ENCODE measurements around the gene RNF227.

The RNF227 gene

GRCh38 chr17:7944326-7944725 lies 28.2 kb upstream of the RNF227 start:
- TF ChIP-seq CTCF (IDR thresholded peaks at IDR 0.05; ENCODE audit: low read depth, low read length) (no peak), MYC (IDR thresholded peaks at IDR 0.05; ENCODE audit: low read depth, low read length) (no peak), POLR2A (IDR thresholded peaks at IDR 0.05; ENCODE audit: extremely low read depth, insufficient read length) (no peak)
- TF ChIP-seq, protein P1, sequence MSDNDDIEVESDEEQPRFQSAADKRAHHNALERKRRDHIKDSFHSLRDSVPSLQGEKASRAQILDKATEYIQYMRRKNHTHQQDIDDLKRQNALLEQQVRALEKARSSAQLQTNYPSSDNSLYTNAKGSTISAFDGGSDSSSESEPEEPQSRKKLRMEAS (IDR thresholded peaks at IDR 0.05; ENCODE audit: low read depth, low read length), result no peak
- H3K4me3 ChIP-seq (ENCODE audit: low read depth, low read length), result no peak overlapping the region
- no peak for DNase-seq (ENCODE audit: low read depth)

DNA sequence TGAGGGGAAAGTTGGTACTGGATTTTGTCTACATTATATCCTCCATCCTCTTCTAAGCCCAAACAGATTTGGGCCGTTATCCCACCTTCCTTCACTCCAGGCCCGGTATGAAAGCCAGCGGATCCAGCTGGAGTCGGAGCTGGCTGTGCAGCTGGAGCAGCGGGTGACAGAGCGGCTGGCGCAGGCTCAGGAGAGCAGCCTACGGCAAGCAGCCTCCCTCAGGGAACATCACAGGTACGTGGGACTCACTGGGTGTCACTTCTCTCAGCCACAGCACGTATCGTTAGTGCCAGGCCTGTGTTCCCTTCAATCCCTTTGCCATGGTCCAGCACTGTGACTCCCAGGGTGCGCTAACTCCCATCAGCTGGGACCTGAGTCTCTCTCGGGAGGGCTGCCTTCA lies 27.2 kb upstream of the RNF227 start:
- no peak for DNase-seq (ENCODE audit: low read depth)
- TF ChIP-seq CTCF (IDR thresholded peaks at IDR 0.05; ENCODE audit: low read depth, low read length), result no peak
- TF ChIP-seq, protein P1 (IDR thresholded peaks at IDR 0.05; ENCODE audit: low read depth, low read length), result no peak
- no peak for TF ChIP-seq POLR2A (IDR thresholded peaks at IDR 0.05; ENCODE audit: extremely low read depth, insufficient read length)
- TF ChIP-seq MYC (IDR thresholded peaks at IDR 0.05; ENCODE audit: low read depth, low read length), result no peak
- no peak overlapping the region for H3K4me3 ChIP-seq (ENCODE audit: low read depth, low read length)

DNA sequence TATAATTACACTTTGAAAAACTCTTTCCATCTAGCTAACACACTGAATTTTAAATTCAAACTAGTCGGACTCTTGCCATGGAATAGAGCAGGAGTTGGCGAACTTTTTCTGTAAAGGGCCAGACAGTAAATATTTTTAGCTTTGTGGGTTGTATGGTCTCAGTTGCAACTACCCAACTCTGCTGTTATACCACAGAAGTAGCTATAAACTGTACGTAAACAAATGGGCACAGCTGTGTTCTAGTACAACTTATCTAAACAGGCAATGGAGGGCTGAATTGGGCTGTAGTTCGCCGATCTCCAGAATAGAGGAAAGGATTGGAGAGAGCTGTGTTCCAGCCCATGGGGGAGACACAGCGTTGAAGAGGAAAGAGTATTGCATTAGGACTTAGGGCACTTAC lies 24.7 kb upstream of the RNF227 start:
- no peak overlapping the region for H3K4me3 ChIP-seq (ENCODE audit: low read depth, low read length)
- DNase-seq (ENCODE audit: low read depth), result no peak
- TF ChIP-seq MYC (IDR thresholded peaks at IDR 0.05; ENCODE audit: low read depth, low read length) (no peak), POLR2A (IDR thresholded peaks at IDR 0.05; ENCODE audit: extremely low read depth, insufficient read length) (no peak), CTCF (IDR thresholded peaks at IDR 0.05; ENCODE audit: low read depth, low read length) (no peak)
- TF ChIP-seq, protein P1 (IDR thresholded peaks at IDR 0.05; ENCODE audit: low read depth, low read length), result no peak

GRCh38 chr17:7940034-7940433 lies 23.9 kb upstream of the RNF227 start:
- H3K4me3 ChIP-seq (ENCODE audit: low read depth, low read length), result no peak overlapping the region
- TF ChIP-seq MYC (IDR thresholded peaks at IDR 0.05; ENCODE audit: low read depth, low read length), result no peak
- TF ChIP-seq, protein P1 (IDR thresholded peaks at IDR 0.05; ENCODE audit: low read depth, low read length), result no peak
- TF ChIP-seq POLR2A (IDR thresholded peaks at IDR 0.05; ENCODE audit: extremely low read depth, insufficient read length), result no peak
- TF ChIP-seq CTCF (IDR thresholded peaks at IDR 0.05; ENCODE audit: low read depth, low read length), result no peak
- no peak for DNase-seq (ENCODE audit: low read depth)

- DNase-seq (ENCODE audit: low read depth), result no peak
- TF ChIP-seq, protein P1 (IDR thresholded peaks at IDR 0.05; ENCODE audit: low read depth, low read length), result no peak
- no peak overlapping the region for H3K4me3 ChIP-seq (ENCODE audit: low read depth, low read length)
Measured at GRCh38 chr17:7935859-7936258, 19.8 kb upstream of the RNF227 start.

DNA sequence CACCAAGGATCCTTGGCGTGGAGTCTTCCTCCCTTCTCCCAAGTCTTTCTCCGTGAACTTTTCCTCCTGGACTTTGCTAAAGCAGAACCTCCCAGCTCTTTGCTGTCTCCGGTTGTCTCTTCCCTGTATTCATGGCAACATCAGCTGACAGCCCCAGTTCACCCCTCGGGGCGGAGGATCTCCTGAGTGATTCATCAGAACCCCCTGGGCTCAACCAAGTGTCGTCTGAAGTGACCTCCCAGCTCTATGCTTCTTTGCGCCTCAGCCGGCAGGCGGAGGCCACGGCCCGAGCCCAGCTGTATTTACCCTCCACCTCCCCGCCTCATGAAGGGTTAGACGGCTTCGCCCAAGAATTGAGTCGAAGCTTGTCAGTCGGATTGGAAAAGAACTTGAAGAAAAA lies 16.9 kb upstream of the RNF227 start:
- TF ChIP-seq CTCF (IDR thresholded peaks at IDR 0.05; ENCODE audit: low read depth, low read length) (no peak), POLR2A (IDR thresholded peaks at IDR 0.05; ENCODE audit: extremely low read depth, insufficient read length) (no peak), MYC (IDR thresholded peaks at IDR 0.05; ENCODE audit: low read depth, low read length) (no peak)
- TF ChIP-seq, protein P1 (IDR thresholded peaks at IDR 0.05; ENCODE audit: low read depth, low read length), result no peak
- peak; percentile 82 for DNase-seq (ENCODE audit: low read depth)
- H3K4me3 ChIP-seq (ENCODE audit: low read depth, low read length), result peak overlapping the region; percentile 88

Measured in NB4 (cell line).